Esophagus mucosa (tissue), 1 donor: ENCODE results near the gene IFNGR1. TPM values are rescaled to one million over a fixed set of nuclear protein-coding genes. Genes with fewer than 3 reads are reported as not detected.

Experiments
- total RNA-seq: library from RNA; stranded (reverse); gene quantifications from one replicate; pipeline ENCODE4 v1.2.4, GENCODE V29; 2023
- donor health status: DM: yes; HTN: yes; CAD: no.

IFNGR1 gene
- total RNA-seq, 1 donor from 2014 or later: 53.5 TPM

Other genes starting within 250 kb of the IFNGR1 start
- gene IL20RA, start 174.4 kb downstream of the IFNGR1 start, total RNA-seq: 13.3 TPM
- not detected for gene IL22RA2, start 45.7 kb downstream of the IFNGR1 start, total RNA-seq